Right lung (tissue), 5 donors: ENCODE data around the gene PHF21A. TPM values are rescaled to one million over a fixed set of nuclear protein-coding genes. Genes with fewer than 3 reads are reported as not detected.
A peak's percentile ranks its signal among the peaks of the same experiment; 100 is the strongest.
"Not testable (repeated sequence)": the region's sequence is repeated elsewhere in the genome, so short reads cannot be mapped to it uniquely, and the experiment has no call there.

Experiments
- DNase-seq, 2 donors: peaks; one replicate each; pipeline ENCODE4 v3.0.0-alpha.2; 2013
- polyA plus RNA-seq, 5 donors: library from polyadenylated mRNA; unstranded; fragments of 120-200 nt; gene quantifications; one replicate each; pipeline versions ENCODE4 v1.2.1 to v1.2.3, GENCODE V29; 2013; ENCODE audit warnings: inconsistent platforms in 1 of 5, low replicate concordance in 1 of 5; ENCODE audit not compliant: insufficient read length in 5 of 5, insufficient read depth in 1 of 5

Gene PHF21A
- polyA plus RNA-seq, 5 donors, result 51.5 to 68.4 (median 64.1) TPM

GRCh38 chr11:45984192-45984591 lies 137.1 kb downstream of the PHF21A start:
- DNase-seq, result no peak

DNA sequence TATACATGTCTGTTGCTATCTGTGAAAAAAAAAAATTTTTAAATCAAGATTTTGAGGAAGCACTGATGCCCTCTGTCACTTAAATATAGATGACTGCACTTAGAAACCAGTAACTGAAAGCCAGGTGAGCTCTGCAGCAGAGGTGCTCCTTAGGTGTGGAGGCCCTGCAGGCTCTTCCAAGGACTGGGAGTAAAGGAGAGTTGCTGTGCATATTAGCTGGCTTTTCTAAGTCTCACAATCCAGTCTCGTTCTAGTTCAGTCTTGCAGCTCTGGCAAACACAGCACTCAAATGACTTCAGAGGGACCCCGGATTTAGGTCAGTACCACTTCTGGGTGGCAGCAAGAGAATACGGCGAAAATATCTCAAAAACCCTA lies 137.8 kb downstream of the PHF21A start:
- no peak for DNase-seq

DNA sequence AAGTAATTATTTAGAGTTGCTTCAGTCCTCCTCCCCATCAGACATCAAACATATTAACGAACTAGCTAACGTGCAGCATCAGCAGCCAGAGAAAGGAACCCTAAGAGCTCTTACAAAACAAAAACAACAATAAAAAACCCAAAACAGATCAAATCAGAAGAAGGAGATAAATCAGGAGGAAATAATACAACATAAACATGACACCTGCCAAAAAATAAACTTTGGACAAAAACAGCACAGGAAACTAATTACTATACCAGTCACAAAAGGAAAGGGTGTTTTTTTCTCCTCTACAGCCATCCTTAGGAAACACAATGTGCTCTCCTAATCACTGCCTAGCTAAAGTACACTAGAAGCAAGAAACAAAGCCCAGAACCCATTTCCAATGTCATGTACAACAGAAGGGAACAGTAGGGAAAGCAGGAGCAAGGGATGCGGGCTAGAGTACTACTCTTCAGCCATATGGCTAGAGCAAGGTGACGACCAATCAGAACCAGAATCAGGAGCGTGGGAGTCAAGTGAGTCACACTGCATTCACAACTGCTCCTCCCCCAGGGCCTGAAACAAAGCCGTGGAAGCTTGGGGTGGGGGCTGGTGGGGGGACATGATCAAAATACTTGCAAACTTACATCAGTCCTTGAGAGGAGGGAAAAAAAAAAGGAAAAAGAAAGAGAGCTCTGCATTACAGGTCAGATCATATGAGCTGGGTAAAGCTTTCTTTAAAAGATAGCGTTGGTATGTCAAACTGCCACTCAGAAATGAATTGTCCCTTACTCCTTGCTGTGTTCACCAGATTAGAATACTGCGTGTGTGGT lies 138.4 kb downstream of the PHF21A start:
- DNase-seq, result no peak

- not testable (repeated sequence) for DNase-seq
Measured at GRCh38 chr11:45981826-45982225, 139.4 kb downstream of the PHF21A start.

DNA sequence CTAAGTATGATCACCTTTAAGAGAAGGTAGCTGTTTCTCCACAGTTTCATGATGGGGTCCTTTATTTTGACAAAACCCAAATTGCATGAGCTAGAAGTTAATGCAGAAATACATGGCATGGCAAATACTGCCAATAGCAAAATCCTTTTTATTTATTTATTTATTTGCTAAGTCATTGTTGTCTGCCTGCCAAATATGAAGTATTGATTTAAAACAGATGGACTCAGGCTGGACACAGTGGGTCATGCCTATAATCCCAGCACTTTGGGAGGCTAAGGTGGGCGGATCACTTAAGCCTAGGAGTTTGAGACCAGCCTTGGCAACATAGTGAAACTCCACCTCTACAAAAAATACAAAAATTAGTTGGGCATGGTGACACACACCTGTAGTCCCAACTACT lies 146.4 kb downstream of the PHF21A start:
- no peak for DNase-seq

GRCh38 chr11:45973601-45974000 lies 147.7 kb downstream of the PHF21A start:
- DNase-seq, result no peak

DNA sequence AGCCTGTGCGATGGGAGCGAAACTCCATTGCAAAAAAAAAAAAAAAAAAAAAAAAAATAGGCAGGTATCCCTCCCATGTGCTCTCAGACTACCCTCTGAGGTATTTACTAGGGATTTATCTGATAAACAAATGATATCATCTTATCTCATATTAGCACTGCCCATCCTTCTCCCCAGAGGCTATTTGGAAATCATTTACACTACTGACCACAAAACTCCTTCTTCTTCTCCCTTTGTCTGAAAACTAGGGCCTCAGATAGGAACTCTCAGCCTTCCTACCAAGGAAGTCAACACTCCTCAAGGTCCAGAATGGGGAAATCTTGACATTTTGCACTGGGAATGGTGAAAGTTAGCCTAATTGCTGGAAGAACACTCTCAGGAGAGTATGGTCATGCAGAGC lies 152.4 kb downstream of the PHF21A start:
- DNase-seq, result no peak

GRCh38 chr11:45967506-45967905 lies 153.7 kb downstream of the PHF21A start:
- DNase-seq, result no peak

GRCh38 chr11:45964911-45965389 lies 156.3 kb downstream of the PHF21A start:
- DNase-seq, result peak; percentile 64 to 76

- DNase-seq, result no peak
Measured at GRCh38 chr11:45961751-45962240, 159.5 kb downstream of the PHF21A start.

- peak; percentile 62 to 65 for DNase-seq
Measured at GRCh38 chr11:45960387-45961095, 160.7 kb downstream of the PHF21A start.

DNA sequence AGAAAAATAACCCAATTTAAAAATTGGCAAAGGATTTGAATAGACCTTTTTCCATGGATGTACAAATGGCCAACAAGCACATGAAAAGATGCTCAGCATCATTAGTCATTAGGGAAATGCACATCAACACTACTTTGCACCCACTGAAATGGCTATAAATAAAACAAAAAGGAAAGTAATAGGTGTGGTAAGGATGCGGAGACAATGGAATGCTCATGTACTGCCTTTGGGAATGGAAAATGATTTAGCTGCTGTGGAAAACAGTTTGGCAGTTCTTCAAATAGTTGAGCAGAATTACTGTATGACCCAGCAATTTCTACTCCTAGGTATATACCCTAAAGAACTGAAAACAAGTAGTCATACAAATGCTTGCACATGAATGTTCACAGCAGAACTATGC lies 161.4 kb downstream of the PHF21A start:
- no peak for DNase-seq

DNA sequence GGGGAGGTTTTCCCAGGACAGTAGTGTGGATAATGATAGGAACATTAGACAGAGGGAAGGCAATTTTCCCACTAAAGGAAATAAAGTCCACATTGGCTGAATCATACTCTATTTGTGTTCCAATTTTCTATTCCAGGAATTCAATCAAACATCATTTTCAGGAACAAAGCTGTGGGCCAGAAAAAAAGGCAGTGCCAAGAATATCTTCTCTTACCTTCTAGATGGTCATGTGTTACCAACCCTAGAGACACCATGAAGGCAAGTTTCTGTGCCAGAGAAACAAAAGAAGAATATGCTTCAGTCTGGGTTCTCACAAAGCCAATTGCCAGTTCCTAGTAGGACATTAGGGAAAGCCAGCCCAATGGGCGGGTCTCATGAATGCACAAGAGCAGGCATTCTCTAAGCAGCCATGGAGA lies 171.3 kb downstream of the PHF21A start:
- DNase-seq, result no peak

- no peak for DNase-seq
Measured at GRCh38 chr11:45948356-45948755, 172.9 kb downstream of the PHF21A start.

DNA sequence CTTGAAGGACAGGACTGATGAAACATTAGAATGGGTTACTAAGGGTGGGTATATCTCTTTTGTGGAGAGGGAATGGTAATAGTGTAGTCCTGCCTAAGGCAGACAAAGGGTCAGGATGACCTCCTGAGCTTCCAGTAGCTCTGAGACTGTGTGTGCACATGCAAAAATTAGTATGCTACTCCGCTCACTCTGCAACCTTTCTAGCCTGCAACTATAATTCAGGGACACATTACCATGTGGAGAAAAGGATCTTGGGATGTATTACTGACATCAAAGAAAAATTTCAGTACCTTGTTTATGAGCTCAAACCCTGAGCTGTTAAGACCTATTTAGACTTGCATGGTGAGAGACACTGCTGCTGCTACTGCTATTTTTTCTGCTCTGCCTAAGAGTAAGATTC lies 173.4 kb downstream of the PHF21A start:
- no peak for DNase-seq

DNA sequence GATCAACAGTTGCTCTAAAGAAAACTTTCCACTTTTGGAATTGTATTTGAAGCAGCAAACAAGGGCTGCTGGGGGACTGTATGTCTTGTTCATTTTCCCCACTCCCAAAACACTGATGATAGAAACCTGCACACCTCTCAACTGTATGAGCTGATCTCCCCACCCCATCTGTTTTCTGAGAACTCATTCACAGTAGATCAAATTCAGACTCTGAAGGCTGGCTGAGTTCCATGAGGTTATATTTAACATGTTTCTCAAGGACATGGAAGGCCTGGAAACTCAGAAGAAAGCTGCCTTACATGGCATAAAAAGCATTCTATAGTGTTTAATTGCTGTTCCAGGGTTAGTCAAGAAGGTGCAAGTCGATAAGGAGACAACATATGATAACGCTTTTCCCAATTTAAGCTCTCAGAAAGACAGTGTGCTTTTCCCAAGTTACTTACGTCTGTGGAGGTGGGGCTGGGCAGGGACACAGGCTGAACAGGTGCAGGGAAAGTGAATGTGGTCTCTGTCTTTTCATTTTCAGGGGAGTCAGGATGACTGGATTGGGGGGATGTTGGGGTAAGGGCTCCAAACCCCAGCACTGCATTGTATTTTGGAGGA lies 175.8 kb downstream of the PHF21A start:
- DNase-seq, result no peak

DNA sequence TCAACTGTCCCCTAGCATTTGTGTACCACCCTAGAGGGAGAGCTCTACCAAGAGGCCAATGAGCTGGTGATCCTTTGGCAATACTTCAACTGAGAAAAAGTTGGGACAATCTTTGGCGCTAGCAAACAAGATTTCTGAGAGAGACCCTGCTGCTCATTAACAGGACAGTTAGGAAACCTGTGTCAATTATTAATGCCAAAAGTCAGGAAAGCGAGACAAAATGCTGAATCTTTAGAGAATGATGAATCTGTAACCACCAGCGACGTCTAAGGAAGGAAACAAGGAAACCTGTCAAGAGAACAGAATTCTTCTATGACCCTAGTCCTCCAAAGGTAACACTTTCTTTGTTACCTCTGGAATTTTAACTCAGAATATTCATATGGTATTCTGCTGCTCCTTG lies 178.9 kb downstream of the PHF21A start:
- DNase-seq, result no peak

DNA sequence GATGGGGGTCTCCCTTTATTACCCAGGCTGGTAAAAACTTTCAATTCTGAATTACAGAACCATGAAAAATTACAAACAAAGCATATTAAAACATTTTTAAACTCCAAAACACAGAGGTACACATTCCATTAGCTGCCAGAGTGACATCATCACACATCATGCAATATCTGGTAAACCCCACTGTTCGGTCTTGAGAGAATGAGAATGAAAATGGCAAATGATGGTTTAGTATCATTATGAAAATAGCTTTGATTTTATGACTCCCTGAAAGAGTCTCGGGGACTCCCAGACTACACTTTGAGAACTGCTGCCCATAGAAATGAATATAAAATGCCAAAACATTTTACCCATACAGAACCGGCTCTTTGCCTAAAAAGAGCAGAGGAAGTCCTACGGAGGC lies 180.0 kb downstream of the PHF21A start:
- DNase-seq, result no peak

DNA sequence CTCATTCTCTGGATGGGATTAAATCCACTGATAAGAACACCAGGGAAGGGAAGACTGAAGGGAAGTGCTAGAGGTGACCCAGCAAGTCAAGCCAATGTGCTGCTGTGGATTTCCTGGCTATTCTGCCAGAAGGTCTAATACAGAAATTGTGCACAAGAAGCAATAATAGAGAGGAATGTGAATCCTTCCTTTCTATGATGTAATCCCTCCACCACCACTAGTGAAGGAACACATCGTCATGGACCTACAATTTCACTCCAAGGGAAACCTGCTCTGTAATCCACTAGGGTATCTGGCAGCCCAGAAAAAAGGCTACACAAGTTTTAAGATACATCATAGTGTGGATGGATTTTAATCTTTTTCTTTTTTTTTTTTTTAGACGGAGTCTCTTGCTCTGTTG lies 181.4 kb downstream of the PHF21A start:
- DNase-seq, result no peak

GRCh38 chr11:45937916-45938315 lies 183.3 kb downstream of the PHF21A start:
- no peak for DNase-seq

GRCh38 chr11:45936511-45937054 lies 184.7 kb downstream of the PHF21A start:
- DNase-seq, result no peak

- DNase-seq, result no peak
Measured at GRCh38 chr11:45935349-45936064, 185.7 kb downstream of the PHF21A start.
